ENCODE measurements around the gene GPRIN3. TPM values are rescaled to one million over a fixed set of nuclear protein-coding genes. Genes with fewer than 3 reads are reported as not detected.

GPRIN3 gene
- total and polyA plus RNA-seq, 2 donors (not counting 3 experiments of a cell fraction or from before 2014, with no cell fraction given), result 0.17 to 2.2 TPM

DNA sequence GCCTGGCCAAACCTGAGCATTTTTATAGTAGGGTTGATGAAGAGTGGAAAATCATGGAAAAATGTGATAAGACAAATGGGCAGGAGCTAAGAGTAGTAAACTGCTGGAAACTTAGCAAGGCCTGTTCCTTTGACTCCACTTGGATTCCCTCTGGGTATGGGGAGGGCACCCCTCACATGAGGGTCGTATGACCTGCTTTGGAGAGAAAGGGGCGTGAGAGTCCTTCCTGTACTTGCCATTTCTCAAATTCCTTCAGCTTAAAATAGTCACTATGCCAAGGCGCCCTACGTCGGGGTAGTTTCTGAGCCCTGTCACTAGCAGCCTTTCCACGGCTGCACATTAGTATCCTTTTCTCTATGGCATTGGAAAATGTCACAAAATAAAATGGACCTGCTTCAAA, 49.1 kb downstream of the GPRIN3 start:
- ChIA-PET POLR2A (no interaction called here), CTCF (interaction anchor here (1.3 to 1.7 kb wide), 3 partner anchors 21 to 171 kb away, joined by 3 read pairs; no protein-coding TSS in a partner anchor)
- BruUV-seq (replicated peaks), result no TSS peak
- no peak for DNase-seq (ENCODE audit: low read depth, low spot score)
- H2AFZ ChIP-seq (ENCODE audit: low read depth, low read length), result no peak overlapping the region
- intact Hi-C loops (cut with micrococcal nuclease) (no loop called here), dilution Hi-C loops (cut with MboI; ENCODE audit: extremely low pct_ligation_motif_present, low sequenced_read_pairs) (no loop called here)
- H3K4me3 ChIP-seq (replicated peaks in 1 of 3; ENCODE audit: insufficient read depth in 1 of 3, low read depth in 1 of 3, low read length in 3 of 3), result no peak overlapping the region
- H3K9me3 ChIP-seq (replicated peaks; ENCODE audit: control insufficient read depth, insufficient read depth, low read length), result no peaks in the 10 kb centered on the region
- H3K27ac ChIP-seq (ENCODE audit: insufficient read depth, low read depth, low read length), result no peak overlapping the region
- peaks cover 11 to 13% of the 10 kb centered on the region in 2 experiments for H3K27me3 ChIP-seq (ENCODE audit: control insufficient read depth in 2 of 2, insufficient read depth in 2 of 2, low read length in 2 of 2)
- no peaks in the 10 kb centered on the region for H3K36me3 ChIP-seq (ENCODE audit: control insufficient read depth in 2 of 2, extremely low read depth in 1 of 2, insufficient read depth in 2 of 2, low read length in 2 of 2)
- no peak for FAIRE-seq
- H3K4me2 ChIP-seq (ENCODE audit: insufficient read depth, low read length), result no peak overlapping the region
- H4K20me1 ChIP-seq (replicated peaks; ENCODE audit: control insufficient read depth, extremely low read depth, insufficient read depth, low read length), result no peaks in the 10 kb centered on the region
- no peak overlapping the region for H3K9ac ChIP-seq (replicated peaks; ENCODE audit: extremely low read depth, insufficient read depth, low read length)
- no peaks in the 10 kb centered on the region for H3K4me1 ChIP-seq (ENCODE audit: control insufficient read depth, extremely low read depth, insufficient read depth, low read length)
- no peaks in the 10 kb centered on the region for H3K79me2 ChIP-seq (ENCODE audit: control insufficient read depth, insufficient read depth, low read length)
- no peak for TF ChIP-seq POLR2AphosphoS5 (IDR thresholded peaks at IDR 0.05; ENCODE audit: insufficient read depth, low read depth, low read length)
- no peaks in the 10 kb centered on the region for H3K9me1 ChIP-seq (replicated peaks; ENCODE audit: control insufficient read depth, extremely low read depth, insufficient read depth, low read length)

DNA sequence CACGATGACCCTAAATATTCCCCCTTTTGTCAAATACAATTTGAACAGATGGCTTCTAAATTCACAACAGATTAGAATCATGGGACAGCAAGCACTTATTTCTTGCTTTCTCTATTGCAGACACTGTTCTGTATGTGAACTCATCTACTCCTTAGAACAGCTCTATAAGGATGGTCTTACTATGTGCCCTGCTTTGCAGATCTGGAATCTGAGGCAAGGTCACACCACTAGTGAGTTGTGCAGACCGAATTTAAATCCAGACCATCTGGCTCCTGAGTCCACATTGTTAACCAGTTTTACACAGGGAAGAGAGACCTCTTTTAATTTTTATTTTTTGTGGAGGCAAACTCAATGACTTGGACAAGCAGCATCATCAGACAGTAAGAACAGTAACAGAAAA, 50.2 kb downstream of the GPRIN3 start:
- Histone ChIP-seq H2AFZ (ENCODE audit: low read depth, low read length) (no peak overlapping the region), H3K27me3 (ENCODE audit: control insufficient read depth in 2 of 2, insufficient read depth in 2 of 2, low read length in 2 of 2) (peaks cover 15 to 16% of the 10 kb centered on the region in 2 experiments), H3K4me2 (ENCODE audit: insufficient read depth, low read length) (no peak overlapping the region), H3K36me3 (ENCODE audit: control insufficient read depth in 2 of 2, extremely low read depth in 1 of 2, insufficient read depth in 2 of 2, low read length in 2 of 2) (no peaks in the 10 kb centered on the region), H4K20me1 (replicated peaks; ENCODE audit: control insufficient read depth, extremely low read depth, insufficient read depth, low read length) (no peaks in the 10 kb centered on the region), H3K9ac (replicated peaks; ENCODE audit: extremely low read depth, insufficient read depth, low read length) (no peak overlapping the region), H3K79me2 (ENCODE audit: control insufficient read depth, insufficient read depth, low read length) (no peaks in the 10 kb centered on the region), H3K27ac (ENCODE audit: insufficient read depth, low read depth, low read length) (no peak overlapping the region), H3K4me1 (ENCODE audit: control insufficient read depth, extremely low read depth, insufficient read depth, low read length) (no peaks in the 10 kb centered on the region), H3K9me1 (replicated peaks; ENCODE audit: control insufficient read depth, extremely low read depth, insufficient read depth, low read length) (no peaks in the 10 kb centered on the region), H3K4me3 (replicated peaks in 1 of 3; ENCODE audit: insufficient read depth in 1 of 3, low read depth in 1 of 3, low read length in 3 of 3) (no peak overlapping the region), H3K9me3 (replicated peaks; ENCODE audit: control insufficient read depth, insufficient read depth, low read length) (no peaks in the 10 kb centered on the region)
- ChIA-PET POLR2A (no interaction called here), CTCF (interaction anchor here (0.6 to 1.3 kb wide), 2 partner anchors 173 to 178 kb away, joined by 3 to 4 read pairs; no protein-coding TSS in a partner anchor)
- DNase-seq (ENCODE audit: low read depth, low spot score) (no peak), FAIRE-seq (no peak)
- intact Hi-C loops (cut with micrococcal nuclease), result no loop called here
- no TSS peak for BruUV-seq (replicated peaks)
- no peak for TF ChIP-seq EZH2 (IDR thresholded peaks at IDR 0.05; ENCODE audit: borderline replicate concordance, low read depth, low read length, severe bottlenecking)
- TF ChIP-seq FOS (IDR thresholded peaks at IDR 0.05; ENCODE audit: borderline replicate concordance, insufficient read depth, low read length), result no peak
- dilution Hi-C loops (cut with MboI; ENCODE audit: extremely low pct_ligation_motif_present, low sequenced_read_pairs), result no loop called here
